ENCODE measurements around the gene SLMAP.

The SLMAP gene

GRCh38 chr3:57752307-57752706, 3.8 kb upstream of the SLMAP start:
- no peak for DNase-seq

DNA sequence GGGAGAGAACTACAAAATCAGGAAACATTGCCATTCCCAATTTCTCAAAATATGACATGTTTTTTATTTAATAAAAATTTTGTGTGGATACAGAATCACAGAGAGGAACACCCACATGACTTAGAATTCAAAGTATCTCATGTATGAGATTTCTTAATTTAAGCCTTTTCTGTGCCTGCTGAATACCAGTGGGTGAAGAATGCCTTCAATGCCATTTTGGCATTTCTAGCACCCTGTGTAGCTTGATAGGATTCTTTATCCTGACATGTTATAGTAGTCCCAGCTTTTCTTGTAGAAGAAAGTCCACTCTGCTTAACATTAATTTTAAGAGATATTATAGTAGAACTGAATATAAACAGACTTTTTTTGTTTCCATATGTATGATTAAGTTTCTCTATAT, 3.1 kb upstream of the SLMAP start:
- no peak for DNase-seq

GRCh38 chr3:57755368-57755675, 787 bp upstream of the SLMAP start:
- peak in 1 of 2 donors; percentile 48 for DNase-seq

- peak in 1 of 2 donors; percentile 12 for DNase-seq
These were observed 656 bp downstream of the SLMAP start for GRCh38 chr3:57756528-57757401.

- no peak for DNase-seq
These were observed 1.7 kb downstream of the SLMAP start for GRCh38 chr3:57757642-57758297.

DNA sequence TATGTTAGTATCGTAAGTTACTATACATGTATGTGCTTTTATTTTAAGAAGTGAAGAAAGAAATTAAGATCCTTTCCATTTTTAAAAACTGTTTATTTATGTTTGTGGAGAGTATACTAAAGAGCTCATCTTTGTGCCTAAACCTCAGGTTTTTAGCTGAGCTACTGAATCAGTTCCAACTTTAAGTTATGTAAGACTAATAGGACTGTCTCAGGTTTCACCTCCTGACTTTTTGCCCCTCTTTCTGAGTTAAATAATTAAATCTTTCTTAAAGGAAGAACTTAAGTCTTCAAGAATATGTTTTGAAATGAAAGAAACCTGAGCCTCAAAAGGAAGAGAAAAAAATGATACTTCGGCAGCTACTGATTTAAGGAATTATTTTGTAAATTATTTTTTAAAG, 2.6 kb downstream of the SLMAP start:
- no peak for DNase-seq

- DNase-seq, result no peak
These were observed 8.7 kb downstream of the SLMAP start for GRCh38 chr3:57764794-57765193.

- DNase-seq, result no peak
These were observed 12.5 kb downstream of the SLMAP start for GRCh38 chr3:57768595-57768994.

- no peak for DNase-seq
These were observed 14.1 kb downstream of the SLMAP start for GRCh38 chr3:57770009-57770827.

DNA sequence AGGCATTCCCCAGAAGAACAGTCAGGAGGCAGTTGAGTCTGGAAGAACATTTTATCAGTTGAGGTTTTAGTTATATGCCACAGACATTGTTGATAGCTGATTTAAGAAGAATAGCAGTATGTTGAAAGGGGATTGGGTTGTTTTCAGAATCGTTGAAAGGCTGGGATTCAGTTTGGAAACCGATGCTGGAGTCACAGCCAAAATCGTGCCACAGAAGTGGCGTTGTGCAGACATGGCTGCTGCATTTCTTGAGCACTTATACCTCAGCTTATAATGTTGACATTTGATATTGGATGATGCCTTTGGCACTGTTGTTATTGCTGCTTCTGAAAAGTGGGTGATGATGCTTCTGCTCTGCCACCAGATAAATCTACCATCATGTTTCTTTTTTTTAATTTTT, 16.1 kb downstream of the SLMAP start:
- DNase-seq, result no peak

DNA sequence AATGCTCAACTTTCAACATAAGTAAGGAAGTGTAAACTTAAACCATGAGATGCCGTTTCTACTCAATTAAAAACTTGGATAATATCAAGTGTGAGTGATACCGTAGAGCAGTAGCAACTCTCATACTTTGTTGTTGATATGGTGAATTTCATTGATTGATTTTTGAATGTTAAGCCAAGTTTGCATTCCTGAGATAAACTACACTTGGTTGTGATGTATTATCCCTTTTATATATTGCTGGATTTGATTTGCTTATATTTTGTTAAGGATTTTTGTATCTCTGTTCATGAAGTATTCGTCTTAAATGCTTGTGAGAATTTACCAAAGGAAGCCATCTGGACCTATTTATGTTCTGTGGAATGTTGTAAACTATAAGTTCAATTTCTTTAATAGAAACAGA, 21.7 kb downstream of the SLMAP start:
- DNase-seq, result no peak

DNA sequence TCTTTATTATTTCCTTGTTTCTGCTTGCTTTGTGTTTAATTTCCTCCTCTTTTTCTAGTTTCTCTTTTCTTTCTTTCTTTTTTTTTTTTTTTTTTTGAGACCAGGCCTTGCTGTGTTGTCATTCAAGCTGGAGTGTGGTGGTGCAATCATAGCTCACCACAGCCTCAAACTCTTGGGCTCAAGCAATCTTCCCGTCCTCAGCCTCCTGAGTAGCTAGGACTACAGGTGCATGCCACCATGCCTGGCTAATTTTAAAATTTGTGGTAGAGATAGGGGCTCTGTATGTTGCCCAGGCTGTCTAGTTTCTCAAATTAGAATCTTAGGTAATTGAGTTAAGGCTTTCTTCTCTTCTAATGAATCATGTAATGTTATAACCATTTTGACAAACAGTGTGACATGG, 22.4 kb downstream of the SLMAP start:
- no peak for DNase-seq

DNA sequence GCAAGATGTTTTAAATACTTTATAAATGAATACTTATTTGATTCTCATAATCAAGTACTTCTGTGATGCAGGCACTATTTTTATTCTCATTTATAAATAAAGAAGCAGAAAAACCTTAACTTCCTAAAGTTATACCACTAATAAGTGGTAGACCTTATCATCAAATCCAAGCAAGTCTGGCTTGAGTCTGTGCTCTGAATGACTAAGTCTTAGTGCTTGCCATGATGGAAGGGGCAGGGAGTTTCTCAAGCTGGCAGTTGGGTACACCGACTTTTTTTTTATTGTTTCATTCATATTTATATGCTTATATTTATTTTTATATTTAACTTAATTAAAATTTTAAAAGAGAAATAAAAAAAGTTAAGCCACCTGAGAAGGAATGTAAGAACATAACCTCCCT, 23.6 kb downstream of the SLMAP start:
- DNase-seq, result no peak

DNA sequence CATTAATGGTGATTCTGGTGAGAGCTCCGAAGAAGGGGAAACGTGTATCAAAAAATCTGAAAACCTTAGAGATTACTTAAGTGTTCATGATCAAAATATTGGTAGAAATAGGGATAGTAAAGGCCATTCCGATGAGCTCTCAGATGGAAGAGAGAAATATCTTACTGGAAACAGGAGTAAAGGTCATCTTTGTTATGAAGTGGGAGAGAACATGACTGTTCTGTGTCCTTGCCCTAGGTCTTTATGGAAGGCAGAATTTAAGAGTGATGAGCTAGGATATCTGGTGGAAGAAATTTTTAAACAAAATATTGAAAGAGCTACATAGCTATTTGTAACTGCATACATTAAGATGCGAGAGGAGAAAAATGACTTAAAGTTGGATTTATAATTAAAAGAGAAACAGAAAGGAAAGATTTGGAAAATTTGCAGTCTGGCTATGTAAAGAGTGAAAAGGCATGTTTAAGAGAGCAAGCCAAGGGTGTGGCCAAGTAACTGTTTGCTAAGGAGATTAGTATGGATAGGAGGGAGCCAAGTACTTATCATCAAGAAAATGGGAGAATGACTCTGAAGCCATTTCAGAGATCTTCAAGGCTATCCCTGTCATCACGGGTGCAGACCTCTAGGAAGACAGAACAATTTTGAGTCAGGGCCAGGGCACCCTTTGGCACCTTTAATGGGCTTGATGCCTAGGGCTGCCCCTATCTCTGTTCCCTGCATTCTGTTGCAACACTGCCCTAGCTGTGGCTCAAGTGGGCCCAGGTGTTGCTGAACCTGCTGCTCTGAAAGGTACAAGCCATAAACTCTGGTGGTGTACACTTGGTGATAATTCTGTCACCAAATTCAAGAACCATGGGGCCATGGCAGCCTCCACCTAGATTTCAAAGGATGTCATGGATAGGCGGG, 27.3 kb downstream of the SLMAP start:
- DNase-seq, result no peak

- DNase-seq, result no peak
These were observed 28.1 kb downstream of the SLMAP start for GRCh38 chr3:57784089-57784735.

DNA sequence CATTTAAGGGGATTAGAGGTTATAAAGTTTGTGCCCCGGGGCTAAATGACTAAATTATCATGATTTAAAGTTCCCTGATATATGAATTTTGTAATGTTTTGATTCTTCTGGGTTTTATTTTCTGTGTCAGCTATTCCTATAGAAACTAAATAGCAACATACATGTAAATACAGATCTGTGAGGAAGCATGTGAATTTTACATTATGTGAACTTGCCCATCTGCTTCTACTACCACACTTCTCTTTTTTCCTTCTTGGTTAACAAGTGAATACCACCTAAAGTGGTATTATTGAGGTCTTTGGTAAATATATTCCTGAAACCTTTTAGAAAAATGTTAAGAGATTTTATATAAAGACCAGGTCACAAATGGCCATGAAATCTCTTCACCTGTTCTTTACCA, 29.3 kb downstream of the SLMAP start:
- no peak for DNase-seq

- no peak for DNase-seq
These were observed 31.9 kb downstream of the SLMAP start for GRCh38 chr3:57787867-57788623.

- no peak for DNase-seq
These were observed 32.5 kb downstream of the SLMAP start for GRCh38 chr3:57788624-57789018.

- DNase-seq, result no peak
These were observed 35.1 kb downstream of the SLMAP start for GRCh38 chr3:57791245-57791644.

GRCh38 chr3:57792198-57792597, 36.1 kb downstream of the SLMAP start:
- DNase-seq, result no peak

DNA sequence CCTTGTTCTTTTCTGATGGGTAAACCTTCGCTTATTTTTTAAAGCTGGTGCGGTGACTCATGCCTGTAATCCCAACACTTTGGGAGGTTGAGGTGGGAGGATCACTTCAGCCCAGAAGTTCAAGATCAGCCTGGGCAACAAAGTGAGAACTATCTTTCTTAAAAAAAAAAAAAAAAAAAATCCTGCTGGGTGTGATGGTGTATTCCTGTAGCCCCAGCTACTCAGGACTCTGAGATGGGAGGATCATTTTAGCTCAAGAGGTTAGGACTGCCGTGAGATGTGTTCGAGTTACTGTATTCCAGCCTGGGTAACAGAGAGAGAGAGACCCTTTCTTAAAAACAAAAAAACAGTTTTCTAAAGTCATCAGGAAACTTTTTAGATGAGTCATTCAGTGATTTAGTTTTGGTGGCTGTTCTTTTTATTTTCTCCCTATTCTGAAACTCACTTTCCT, 37.7 kb downstream of the SLMAP start:
- no peak for DNase-seq
